K562 (cell line): ENCODE measurements around the gene GTF2IRD2.
"Not testable (repeated sequence)": the region's sequence is repeated elsewhere in the genome, so short reads cannot be mapped to it uniquely, and the experiment has no call there.

Source experiments
- CBX3 ChIP-seq, 2 experiments: IDR thresholded peaks; 1 replicate in 1 of 2; 2 replicates in 1 of 2; pipeline ENCODE4 v1.6.1; 2012; ENCODE audit warnings: inconsistent platforms in 2 of 2, low read length in 2 of 2, borderline replicate concordance in 1 of 2, control low read depth in 1 of 2
- CTBP1 ChIP-seq: fragments of 450-650 bp; IDR thresholded peaks from 2 replicates; pipeline ENCODE4 v1.6.1; 2016; ENCODE audit warnings: borderline replicate concordance
- CTCF ChIP-seq, 3 experiments: IDR thresholded peaks in 2 of 3; conservative IDR thresholded peaks in 1 of 3; 2 replicates each; pipeline ENCODE4 v1.5.1; 2011 to 2012; ENCODE audit warnings: low read length in 3 of 3, mild to moderate bottlenecking in 3 of 3, control low read depth in 2 of 3, improper control_type of control experiment in 1 of 3, inconsistent platforms in 1 of 3, low read depth in 1 of 3, mixed read lengths in 1 of 3, moderate library complexity in 1 of 3; ENCODE audit not compliant: insufficient read depth in 2 of 3
- ERF ChIP-seq: fragments of 450-650 bp; formaldehyde crosslinking; IDR thresholded peaks from 2 replicates; pipeline ENCODE4 v1.4.0; 2020; ENCODE audit warnings: mild to moderate bottlenecking, mixed read lengths
- FIP1L1 ChIP-seq: fragments of 200-400 bp; formaldehyde crosslinking; IDR thresholded peaks from 2 replicates; pipeline ENCODE4 v1.6.1; 2018; ENCODE audit warnings: mild to moderate bottlenecking, low read depth, low read length; ENCODE audit not compliant: poor library complexity, severe bottlenecking
- NR3C1 ChIP-seq: sonication (generic); formaldehyde crosslinking; IDR thresholded peaks from 2 replicates; pipeline ENCODE4 v1.8.1; 2022; ENCODE audit warnings: missing genetic modification reagents
- POLR2A ChIP-seq: fragments of 450-650 bp; conservative IDR thresholded peaks from 2 replicates; pipeline ENCODE4 v1.6.1; 2016
- POLR2AphosphoS5 ChIP-seq: IDR thresholded peaks from 2 replicates; pipeline ENCODE4 v1.6.1; 2011; ENCODE audit warnings: mild to moderate bottlenecking, low read depth, low read length, moderate library complexity; ENCODE audit not compliant: control insufficient read depth, insufficient read depth
- RUNX1 ChIP-seq: sonication (generic); IDR thresholded peaks from 2 replicates; pipeline ENCODE4 v1.6.1; 2016; ENCODE audit warnings: antibody characterized with exemption, low read depth
- TAF1 ChIP-seq: IDR thresholded peaks from 2 replicates; pipeline ENCODE4 v1.6.1; 2011; ENCODE audit warnings: mild to moderate bottlenecking, low read length, moderate library complexity; ENCODE audit not compliant: insufficient read depth, control insufficient read depth, severe bottlenecking; ENCODE audit errors: extremely low read depth
- ZKSCAN3 ChIP-seq: fragments of 250-450 bp; sonication (Bioruptor Pico); IDR thresholded peaks from 2 replicates; pipeline ENCODE4 v1.4.0; 2020
- ZNF551 ChIP-seq: fragments of 250-450 bp; sonication (Bioruptor Pico); IDR thresholded peaks from 2 replicates; pipeline ENCODE4 v1.5.0; 2021; ENCODE audit warnings: mild to moderate bottlenecking, moderate library complexity
- ZNF584 ChIP-seq: fragments of 200-800 bp; sonication (Bioruptor generic); IDR thresholded peaks from 2 replicates; pipeline ENCODE4 v1.6.1; 2016; ENCODE audit warnings: low read depth, mild to moderate bottlenecking, missing genetic modification characterization, missing compliant biosample characterization

DNA sequence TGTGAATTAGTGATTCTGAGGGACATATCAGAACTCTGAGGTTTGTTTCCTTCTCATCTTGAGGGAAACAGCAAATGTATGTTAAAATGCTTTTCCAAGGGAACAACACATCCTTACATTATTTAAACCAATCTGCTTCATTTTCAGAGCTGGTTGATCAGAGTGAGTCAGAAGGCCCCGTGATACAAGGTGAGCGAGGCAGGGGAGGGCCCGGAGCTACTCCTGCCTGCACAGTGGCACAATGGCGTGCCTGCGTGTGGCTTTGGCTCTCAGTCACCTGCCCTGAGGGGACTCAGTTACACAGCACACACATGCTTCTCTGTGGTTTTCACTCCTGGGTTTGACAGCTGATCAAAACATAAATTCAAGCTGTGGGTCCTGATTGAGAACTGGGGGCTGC is 94.7 kb downstream of the GTF2IRD2 start:
- TF ChIP-seq FIP1L1; CBX3 (IDR thresholded peaks at IDR 0.05; ENCODE audit: borderline replicate concordance in 1 of 2, low read length in 2 of 2); CTBP1; ZKSCAN3 (CRISPR knock-in tag); ZNF584 (CRISPR knock-in tag); ZNF551 (CRISPR knock-in tag); RUNX1; CTCF (IDR thresholded peaks at IDR 0.05 in 2 of 3, conservative IDR thresholded peaks at IDR 0.05 in 1 of 3; ENCODE audit: insufficient read depth in 2 of 3, low read depth in 1 of 3, low read length in 3 of 3); NR3C1; POLR2AphosphoS5; TAF1; ERF (CRISPR knock-in tag); POLR2A: not testable (repeated sequence)
